Measurements from ENCODE around the gene EHBP1. TPM values are rescaled to one million over a fixed set of nuclear protein-coding genes. Genes with fewer than 3 reads are reported as not detected.

Gene EHBP1
- total RNA-seq, 1 experiment from 2014 or later = 32.1 TPM

DNA sequence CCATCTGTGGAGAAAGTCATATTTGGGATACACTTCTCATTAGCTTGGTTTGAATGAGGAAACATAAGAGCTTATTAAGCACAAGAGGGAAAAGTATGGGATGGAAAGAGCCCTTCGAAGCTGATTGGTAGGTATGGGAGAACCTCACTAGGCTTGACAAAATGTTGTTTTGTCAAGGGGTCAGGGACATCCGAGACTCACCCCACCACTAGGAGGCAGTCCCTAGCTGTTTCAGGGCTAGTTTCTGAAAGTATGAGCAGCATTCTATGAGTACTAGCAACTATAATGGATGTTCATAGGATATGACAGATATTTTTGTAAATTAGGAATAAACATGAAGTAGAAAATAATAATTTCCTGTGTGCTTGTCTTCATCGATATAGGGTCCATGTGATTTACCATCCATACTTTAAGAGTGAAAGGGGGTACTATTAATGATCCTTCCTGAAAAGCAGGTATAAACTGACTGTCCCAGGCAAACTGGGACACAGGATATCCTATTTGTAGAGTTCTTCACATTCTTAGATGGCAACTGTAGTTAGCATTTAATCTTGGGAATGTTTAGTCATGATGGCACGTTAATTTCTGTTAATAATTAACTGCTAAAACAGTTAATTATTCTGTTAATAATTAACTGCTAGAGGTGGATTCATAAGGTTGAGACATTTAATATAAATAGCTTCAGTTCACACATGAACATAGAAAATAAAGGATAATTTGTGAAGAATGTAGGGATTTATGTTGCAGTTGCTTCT is 373.5 kb downstream of the EHBP1 start:
- Histone ChIP-seq H3K36me3 (ENCODE audit: insufficient read depth, low read length, poor library complexity, severe bottlenecking) (no peaks in the 10 kb centered on the region), H3K27me3 (replicated peaks; ENCODE audit: insufficient read depth, low read depth, low read length, poor library complexity) (no peaks in the 10 kb centered on the region), H3K4me1 (ENCODE audit: insufficient read depth, low read length, poor library complexity, severe bottlenecking) (no peaks in the 10 kb centered on the region), H3K4me3 (ENCODE audit: low read depth, low read length, poor library complexity, severe bottlenecking) (no peak overlapping the region), H3K27ac (ENCODE audit: low read depth, low read length, poor library complexity, severe bottlenecking) (no peak overlapping the region), H3K9me3 (ENCODE audit: low read depth, low read length, poor library complexity, severe bottlenecking) (no peaks in the 10 kb centered on the region)
- CTCF ChIA-PET = interaction anchor here (0.8 kb wide), 1 partner anchor 23 kb away, joined by 3 read pairs; no protein-coding TSS in a partner anchor
- POLR2A ChIA-PET (ENCODE audit: low non-redundant PET) = interaction anchor here (0.7 kb wide), 1 partner anchor 513 kb away, joined by 3 read pairs; no protein-coding TSS in a partner anchor
- no TSS peak for BruUV-seq (replicated peaks)
- TF ChIP-seq EZH2 (IDR thresholded peaks at IDR 0.05; ENCODE audit: borderline replicate concordance, low read depth, low read length, poor library complexity, severe bottlenecking) = no peak
- TF ChIP-seq, protein P1, sequence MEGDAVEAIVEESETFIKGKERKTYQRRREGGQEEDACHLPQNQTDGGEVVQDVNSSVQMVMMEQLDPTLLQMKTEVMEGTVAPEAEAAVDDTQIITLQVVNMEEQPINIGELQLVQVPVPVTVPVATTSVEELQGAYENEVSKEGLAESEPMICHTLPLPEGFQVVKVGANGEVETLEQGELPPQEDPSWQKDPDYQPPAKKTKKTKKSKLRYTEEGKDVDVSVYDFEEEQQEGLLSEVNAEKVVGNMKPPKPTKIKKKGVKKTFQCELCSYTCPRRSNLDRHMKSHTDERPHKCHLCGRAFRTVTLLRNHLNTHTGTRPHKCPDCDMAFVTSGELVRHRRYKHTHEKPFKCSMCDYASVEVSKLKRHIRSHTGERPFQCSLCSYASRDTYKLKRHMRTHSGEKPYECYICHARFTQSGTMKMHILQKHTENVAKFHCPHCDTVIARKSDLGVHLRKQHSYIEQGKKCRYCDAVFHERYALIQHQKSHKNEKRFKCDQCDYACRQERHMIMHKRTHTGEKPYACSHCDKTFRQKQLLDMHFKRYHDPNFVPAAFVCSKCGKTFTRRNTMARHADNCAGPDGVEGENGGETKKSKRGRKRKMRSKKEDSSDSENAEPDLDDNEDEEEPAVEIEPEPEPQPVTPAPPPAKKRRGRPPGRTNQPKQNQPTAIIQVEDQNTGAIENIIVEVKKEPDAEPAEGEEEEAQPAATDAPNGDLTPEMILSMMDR (conservative IDR thresholded peaks at IDR 0.05; ENCODE audit: low read depth, low read length) = peak; percentile 50
- intact Hi-C loops (cut with micrococcal nuclease; ENCODE audit: unreplicated experiment) = no loop called here
- DNase-seq (ENCODE audit: low spot score) = peak; percentile 33

DNA sequence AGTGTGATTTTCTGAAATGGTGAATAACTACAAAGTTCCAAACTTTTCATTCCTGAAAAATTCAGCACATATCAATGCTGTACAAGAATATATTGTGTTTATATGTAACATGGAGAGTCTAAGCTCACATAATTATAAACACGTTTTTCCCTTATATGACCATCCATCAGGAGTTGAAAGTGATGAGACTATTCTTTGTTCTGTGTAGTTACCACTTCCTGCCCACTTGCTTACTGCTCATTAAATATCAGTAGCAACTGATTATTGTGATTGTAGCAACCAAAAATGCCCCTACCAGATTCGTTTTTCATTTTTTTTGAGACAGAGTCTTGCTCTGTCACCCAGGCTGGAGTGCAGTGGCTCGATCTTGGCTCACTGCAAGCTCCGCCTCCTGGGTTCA is 375.9 kb downstream of the EHBP1 start:
- ChIA-PET CTCF (no interaction called here), POLR2A (ENCODE audit: low non-redundant PET) (no interaction called here)
- intact Hi-C loops (cut with micrococcal nuclease; ENCODE audit: unreplicated experiment) = no loop called here
- Histone ChIP-seq H3K4me3 (ENCODE audit: low read depth, low read length, poor library complexity, severe bottlenecking) (no peak overlapping the region), H3K36me3 (ENCODE audit: insufficient read depth, low read length, poor library complexity, severe bottlenecking) (no peaks in the 10 kb centered on the region), H3K27me3 (replicated peaks; ENCODE audit: insufficient read depth, low read depth, low read length, poor library complexity) (no peaks in the 10 kb centered on the region), H3K4me1 (ENCODE audit: insufficient read depth, low read length, poor library complexity, severe bottlenecking) (no peaks in the 10 kb centered on the region), H3K9me3 (ENCODE audit: low read depth, low read length, poor library complexity, severe bottlenecking) (no peaks in the 10 kb centered on the region), H3K27ac (ENCODE audit: low read depth, low read length, poor library complexity, severe bottlenecking) (no peak overlapping the region)
- DNase-seq (ENCODE audit: low spot score) = no peak
- TF ChIP-seq, protein P1 (conservative IDR thresholded peaks at IDR 0.05; ENCODE audit: low read depth, low read length) = no peak
- no peak for TF ChIP-seq EZH2 (IDR thresholded peaks at IDR 0.05; ENCODE audit: borderline replicate concordance, low read depth, low read length, poor library complexity, severe bottlenecking)
- BruUV-seq (replicated peaks) = no TSS peak

DNA sequence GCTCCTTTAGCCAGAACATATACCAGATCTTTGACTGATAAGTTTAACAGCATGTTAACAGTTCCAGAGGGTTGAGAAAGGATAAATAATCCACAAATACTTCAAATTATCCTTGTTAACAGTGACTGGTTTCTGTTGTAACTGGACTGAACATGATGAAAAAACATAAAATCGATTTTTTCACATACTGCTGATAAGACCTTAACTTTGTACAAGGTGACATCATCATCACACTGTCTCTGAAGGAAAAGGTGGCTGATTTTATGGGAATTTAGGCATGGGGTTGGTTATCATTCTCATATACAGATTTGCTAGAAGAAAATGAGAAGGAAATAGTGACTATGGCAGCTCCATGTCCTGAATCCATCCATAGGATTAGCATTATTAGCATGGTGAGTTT is 381.2 kb downstream of the EHBP1 start:
- POLR2A ChIA-PET (ENCODE audit: low non-redundant PET) = no interaction called here
- Histone ChIP-seq H3K27ac (ENCODE audit: low read depth, low read length, poor library complexity, severe bottlenecking) (no peak overlapping the region), H3K4me3 (ENCODE audit: low read depth, low read length, poor library complexity, severe bottlenecking) (no peak overlapping the region), H3K27me3 (replicated peaks; ENCODE audit: insufficient read depth, low read depth, low read length, poor library complexity) (no peaks in the 10 kb centered on the region), H3K4me1 (ENCODE audit: insufficient read depth, low read length, poor library complexity, severe bottlenecking) (no peaks in the 10 kb centered on the region), H3K36me3 (ENCODE audit: insufficient read depth, low read length, poor library complexity, severe bottlenecking) (no peaks in the 10 kb centered on the region), H3K9me3 (ENCODE audit: low read depth, low read length, poor library complexity, severe bottlenecking) (no peaks in the 10 kb centered on the region)
- intact Hi-C loops (cut with micrococcal nuclease; ENCODE audit: unreplicated experiment) = no loop called here
- DNase-seq (ENCODE audit: low spot score) = no peak
- CTCF ChIA-PET = no interaction called here
- BruUV-seq (replicated peaks) = no TSS peak
- TF ChIP-seq, protein P1 (conservative IDR thresholded peaks at IDR 0.05; ENCODE audit: low read depth, low read length) = no peak
- TF ChIP-seq EZH2 (IDR thresholded peaks at IDR 0.05; ENCODE audit: borderline replicate concordance, low read depth, low read length, poor library complexity, severe bottlenecking) = no peak
